HG03103 (cell line): Measurements from ENCODE around the gene CDC42SE2.
"Not testable (repeated sequence)": the region's sequence is repeated elsewhere in the genome, so short reads cannot be mapped to it uniquely, and the experiment has no call there.

Source experiments
- ATAC-seq: cut with Tn5 transposase; IDR thresholded peaks from one replicate; pipeline ENCODE4 v1.9.1; 2021; ENCODE audit warnings: low read depth; ENCODE audit not compliant: unreplicated experiment

The CDC42SE2 gene

GRCh38 chr5:131312235-131312772 lies 48.5 kb downstream of the CDC42SE2 start:
- ATAC-seq = not testable (repeated sequence)

GRCh38 chr5:131316026-131316425 lies 52.2 kb downstream of the CDC42SE2 start:
- no peak for ATAC-seq

GRCh38 chr5:131316822-131317221 lies 53.0 kb downstream of the CDC42SE2 start:
- no peak for ATAC-seq

- no peak for ATAC-seq
Measured at GRCh38 chr5:131318455-131318854, 54.6 kb downstream of the CDC42SE2 start.

DNA sequence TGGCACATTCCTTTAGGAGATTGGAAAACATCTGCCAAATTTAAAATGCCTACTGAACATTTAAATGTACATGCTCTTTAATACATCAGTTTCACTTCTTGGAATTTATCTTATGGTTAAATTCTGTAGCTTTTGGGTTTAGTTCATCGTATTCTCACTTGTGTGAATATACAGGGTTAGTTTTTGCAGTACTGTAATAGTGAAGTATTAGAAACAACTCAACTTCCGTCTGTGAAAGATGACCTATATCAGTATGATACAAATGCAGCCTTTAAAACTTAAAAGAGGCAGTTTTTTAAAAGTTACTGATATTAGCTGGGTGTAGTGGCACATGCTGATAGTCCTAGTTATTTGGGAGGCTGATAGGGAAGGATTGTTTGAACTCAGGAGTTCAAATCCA lies 57.2 kb downstream of the CDC42SE2 start:
- no peak for ATAC-seq

- ATAC-seq = no peak
Measured at GRCh38 chr5:131322926-131323325, 59.1 kb downstream of the CDC42SE2 start.

GRCh38 chr5:131323378-131323777 lies 59.5 kb downstream of the CDC42SE2 start:
- ATAC-seq = no peak

- no peak for ATAC-seq
Measured at GRCh38 chr5:131324303-131324702, 60.5 kb downstream of the CDC42SE2 start.

GRCh38 chr5:131328536-131329285 lies 64.9 kb downstream of the CDC42SE2 start:
- ATAC-seq = no peak

- ATAC-seq = no peak
Measured at GRCh38 chr5:131329286-131329560, 65.4 kb downstream of the CDC42SE2 start.

- no peak for ATAC-seq
Measured at GRCh38 chr5:131330031-131330430, 66.2 kb downstream of the CDC42SE2 start.

DNA sequence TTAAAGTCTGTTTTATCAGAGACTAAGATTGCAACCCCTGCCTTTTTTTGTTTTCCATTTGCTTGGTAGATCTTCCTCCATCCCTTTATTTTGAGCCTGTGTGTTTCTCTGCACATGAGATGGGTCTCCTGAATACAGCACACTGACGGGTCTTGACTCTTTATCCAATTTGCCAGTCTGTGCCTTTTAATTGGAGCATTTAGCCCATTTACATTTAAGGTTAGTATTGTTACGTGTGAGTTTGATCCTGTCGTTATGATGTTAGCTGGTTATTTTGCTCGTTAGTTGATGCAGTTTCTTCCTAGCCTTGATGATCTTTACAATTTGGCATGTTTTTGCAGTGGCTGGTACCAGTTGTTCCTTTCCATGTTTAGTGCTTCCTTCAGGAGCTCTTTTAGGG lies 71.9 kb downstream of the CDC42SE2 start:
- not testable (repeated sequence) for ATAC-seq

DNA sequence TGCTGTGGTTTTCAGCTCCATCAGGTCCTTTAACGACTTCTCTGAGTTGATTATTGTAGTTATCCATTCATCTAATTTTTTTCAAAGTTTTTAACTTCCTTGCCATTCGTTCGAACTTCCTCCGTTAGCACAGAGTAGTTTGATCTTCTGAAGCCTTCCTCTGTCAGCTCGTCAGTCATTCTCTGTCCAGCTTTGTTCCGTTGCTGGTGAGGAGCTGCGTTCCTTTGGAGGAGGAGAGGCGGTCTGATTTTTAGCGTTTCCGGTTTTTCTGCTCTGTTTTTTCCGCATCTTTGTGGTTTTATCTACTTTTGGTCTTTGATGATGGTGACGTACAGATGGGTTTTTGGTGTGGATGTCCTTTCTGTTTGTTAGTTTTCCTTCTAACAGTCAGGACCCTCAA lies 72.9 kb downstream of the CDC42SE2 start:
- ATAC-seq = not testable (repeated sequence)

- ATAC-seq = not testable (repeated sequence)
Measured at GRCh38 chr5:131337240-131338050, 73.6 kb downstream of the CDC42SE2 start.

DNA sequence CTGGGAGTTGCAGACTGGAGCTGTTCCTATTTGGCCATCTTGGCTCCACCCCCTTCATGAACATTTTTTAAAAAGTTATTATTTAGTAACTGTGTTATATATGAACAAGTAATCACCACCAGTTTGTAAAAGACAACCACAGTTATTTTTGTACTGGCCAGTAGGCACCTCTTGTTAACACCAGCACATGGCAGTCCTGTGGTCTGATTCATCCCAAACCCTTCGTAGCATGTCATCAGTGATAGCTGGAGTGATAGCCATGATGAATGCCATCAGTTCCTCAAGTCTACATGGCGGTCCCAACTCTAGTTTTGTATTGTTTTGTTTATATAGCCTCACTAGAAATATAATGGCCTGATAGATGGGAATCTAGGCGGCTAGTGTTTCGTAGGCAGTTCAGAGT lies 74.2 kb downstream of the CDC42SE2 start:
- ATAC-seq = no peak

GRCh38 chr5:131344288-131344687 lies 80.4 kb downstream of the CDC42SE2 start:
- ATAC-seq = not testable (repeated sequence)

DNA sequence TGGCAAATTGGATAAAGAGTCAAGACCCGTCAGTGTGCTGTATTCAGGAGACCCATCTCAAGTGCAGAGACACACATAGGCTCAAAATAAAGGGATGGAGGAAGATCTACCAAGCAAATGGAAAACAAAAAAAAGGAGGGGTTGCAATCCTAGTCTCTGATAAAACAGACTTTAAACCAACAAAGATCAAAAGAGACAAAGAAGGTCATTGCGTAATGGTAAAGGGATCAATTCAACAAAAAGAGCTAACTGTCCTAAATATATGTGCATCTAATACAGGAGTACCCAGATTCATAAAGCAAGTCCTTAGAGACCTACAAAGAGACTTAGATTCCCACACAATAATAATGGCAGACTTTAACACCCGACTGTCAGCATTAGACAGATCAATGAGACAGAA lies 82.4 kb downstream of the CDC42SE2 start:
- ATAC-seq = not testable (repeated sequence)

- no peak for ATAC-seq
Measured at GRCh38 chr5:131353991-131354390, 90.1 kb downstream of the CDC42SE2 start.

DNA sequence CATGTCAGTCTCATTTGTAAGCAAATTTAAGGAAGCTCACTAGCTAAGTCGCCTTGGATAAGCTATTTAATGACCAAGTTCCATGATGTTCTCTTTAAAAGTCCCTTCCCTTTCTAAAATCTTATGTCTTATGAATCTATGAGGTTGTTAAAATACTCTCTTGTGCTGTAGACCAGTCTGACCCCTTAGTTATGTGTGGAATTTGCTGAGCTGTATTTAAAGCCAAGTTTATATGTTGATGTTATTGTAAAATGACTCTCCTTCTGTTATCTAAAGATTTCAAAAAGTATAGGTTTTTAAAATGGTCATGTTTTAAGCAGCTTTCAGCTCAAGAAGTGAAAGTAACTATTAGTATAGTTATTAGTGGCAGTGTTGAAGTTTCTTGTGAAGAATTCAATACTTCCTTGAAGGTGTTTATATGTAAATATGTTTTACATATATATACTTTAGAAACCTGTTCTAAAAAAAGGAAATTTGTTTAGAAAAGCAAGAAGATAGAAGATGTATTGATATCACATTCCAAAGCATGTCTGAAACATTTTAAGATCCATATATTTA lies 92.2 kb downstream of the CDC42SE2 start:
- ATAC-seq = peak; percentile 47

- ATAC-seq = no peak
Measured at GRCh38 chr5:131356619-131357018, 92.8 kb downstream of the CDC42SE2 start.
